Adrenal gland (tissue), 5 donors: ENCODE data around the gene UBAP1L.
"Not testable (repeated sequence)": the region's sequence is repeated elsewhere in the genome, so short reads cannot be mapped to it uniquely, and the experiment has no call there.

ENCODE experiments used
- POLR2A ChIP-seq, 2 donors: fragments of 450-650 bp; IDR thresholded peaks; one replicate each; pipeline ENCODE4 v1.6.1; 2017; ENCODE audit warnings: antibody characterized with exemption in 2 of 2, mild to moderate bottlenecking in 2 of 2, moderate library complexity in 1 of 2
- TF ChIP-seq, protein P1 (sequence below), 6 experiments: fragments of 450-650 bp in 4 of 6; fragments of 200-600 bp in 2 of 6; sonication (generic) in 1 of 6; IDR thresholded peaks; 1 replicate in 5 of 6; 2 replicates in 1 of 6; pipeline versions ENCODE4 v1.5.1 to v1.8.0; 2016 to 2021; ENCODE audit warnings: antibody characterized with exemption in 6 of 6, mild to moderate bottlenecking in 2 of 6, moderate library complexity in 1 of 6
- donor health status: DM: no; HTN: no; CAD: no.

DNA sequence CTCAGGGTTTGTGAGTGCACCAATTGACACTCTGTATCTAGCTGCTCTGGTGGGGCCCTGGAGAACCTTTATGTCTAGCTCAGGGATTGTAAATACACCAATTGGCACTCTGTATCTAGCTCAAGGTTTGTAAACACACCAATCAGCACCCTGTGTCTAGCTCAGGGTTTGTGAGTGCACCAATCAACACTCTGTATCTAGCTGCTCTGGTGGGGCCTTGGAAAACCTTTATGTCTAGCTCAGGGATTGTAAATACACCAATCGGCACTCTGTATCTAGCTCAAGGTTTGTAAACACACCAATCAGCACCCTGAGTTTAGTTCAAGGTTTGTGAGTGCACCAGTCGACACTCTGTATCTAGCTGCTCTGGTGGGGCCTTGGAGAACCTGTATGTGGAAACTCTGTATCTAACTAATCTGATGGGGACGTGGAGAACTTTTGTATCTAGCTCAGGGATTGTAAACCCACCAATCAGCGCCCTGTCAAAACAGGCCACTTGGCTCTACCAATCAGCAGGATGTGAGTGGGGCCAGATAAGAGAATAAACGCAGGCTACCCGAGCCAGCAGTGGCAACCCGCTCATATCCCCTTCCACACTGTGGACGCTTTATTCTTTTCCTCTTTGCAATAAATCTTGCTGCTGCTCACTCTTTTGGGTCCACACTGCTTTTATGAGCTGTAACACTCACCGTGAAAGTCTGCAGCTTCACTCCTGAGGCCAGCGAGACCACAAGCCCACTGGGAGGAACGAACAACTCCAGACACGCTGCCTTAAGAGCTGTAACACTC is 39.2 kb downstream of the UBAP1L start:
- TF ChIP-seq, protein P1, sequence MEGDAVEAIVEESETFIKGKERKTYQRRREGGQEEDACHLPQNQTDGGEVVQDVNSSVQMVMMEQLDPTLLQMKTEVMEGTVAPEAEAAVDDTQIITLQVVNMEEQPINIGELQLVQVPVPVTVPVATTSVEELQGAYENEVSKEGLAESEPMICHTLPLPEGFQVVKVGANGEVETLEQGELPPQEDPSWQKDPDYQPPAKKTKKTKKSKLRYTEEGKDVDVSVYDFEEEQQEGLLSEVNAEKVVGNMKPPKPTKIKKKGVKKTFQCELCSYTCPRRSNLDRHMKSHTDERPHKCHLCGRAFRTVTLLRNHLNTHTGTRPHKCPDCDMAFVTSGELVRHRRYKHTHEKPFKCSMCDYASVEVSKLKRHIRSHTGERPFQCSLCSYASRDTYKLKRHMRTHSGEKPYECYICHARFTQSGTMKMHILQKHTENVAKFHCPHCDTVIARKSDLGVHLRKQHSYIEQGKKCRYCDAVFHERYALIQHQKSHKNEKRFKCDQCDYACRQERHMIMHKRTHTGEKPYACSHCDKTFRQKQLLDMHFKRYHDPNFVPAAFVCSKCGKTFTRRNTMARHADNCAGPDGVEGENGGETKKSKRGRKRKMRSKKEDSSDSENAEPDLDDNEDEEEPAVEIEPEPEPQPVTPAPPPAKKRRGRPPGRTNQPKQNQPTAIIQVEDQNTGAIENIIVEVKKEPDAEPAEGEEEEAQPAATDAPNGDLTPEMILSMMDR (IDR thresholded peaks at IDR 0.05) = not testable (repeated sequence)
- TF ChIP-seq POLR2A (IDR thresholded peaks at IDR 0.05) = not testable (repeated sequence)
